Measurements from ENCODE around the gene EPHA7. TPM values are rescaled to one million over a fixed set of nuclear protein-coding genes. Genes with fewer than 3 reads are reported as not detected.

The EPHA7 gene
- total and polyA plus RNA-seq, 2 experiments from 2014 or later, result 6.9 to 19.2 TPM

GRCh38 chr6:93327857-93328256 lies 91.5 kb downstream of the EPHA7 start:
- Histone ChIP-seq H3K27ac (no peak overlapping the region), H4K20me1 (ENCODE audit: insufficient read depth, poor library complexity, severe bottlenecking) (no peaks in the 10 kb centered on the region), H3K79me2 (no peaks in the 10 kb centered on the region), H3K9me2 (replicated peaks; ENCODE audit: insufficient read depth) (no peaks in the 10 kb centered on the region), H3K27me3 (no peaks in the 10 kb centered on the region), H3K4me3 (no peak overlapping the region), H3K36me3 (replicated peaks; ENCODE audit: insufficient read depth, low read depth) (no peaks in the 10 kb centered on the region), H3K4me1 (ENCODE audit: insufficient read depth) (no peaks in the 10 kb centered on the region), H3K4me2 (no peak overlapping the region), H3K9me3 (ENCODE audit: low read depth) (no peaks in the 10 kb centered on the region), H2AFZ (no peak overlapping the region)
- WGBS (ENCODE audit: low lambda C conversion rate, missing lambda C conversion rate), result 87% methylated on average over 3 of the region's 3 CpGs
- no peak for DNase-seq (ENCODE audit: low spot score)
- TF ChIP-seq EZH2 (IDR thresholded peaks at IDR 0.05; ENCODE audit: borderline replicate concordance), result no peak
- TF ChIP-seq EZH2phosphoT487 (IDR thresholded peaks at IDR 0.05; ENCODE audit: low read depth, severe bottlenecking, unreplicated experiment), result no peak
- TF ChIP-seq CTCF (IDR thresholded peaks at IDR 0.05; ENCODE audit: poor library complexity), result no peak

- WGBS (ENCODE audit: low lambda C conversion rate, missing lambda C conversion rate), result 96% methylated on average over 3 of the region's 3 CpGs
- Histone ChIP-seq H3K4me3 (no peak overlapping the region), H4K20me1 (ENCODE audit: insufficient read depth, poor library complexity, severe bottlenecking) (no peaks in the 10 kb centered on the region), H3K4me1 (ENCODE audit: insufficient read depth) (no peaks in the 10 kb centered on the region), H3K27ac (no peak overlapping the region), H2AFZ (no peak overlapping the region), H3K9me3 (ENCODE audit: low read depth) (no peaks in the 10 kb centered on the region), H3K4me2 (no peak overlapping the region), H3K9me2 (replicated peaks; ENCODE audit: insufficient read depth) (no peaks in the 10 kb centered on the region), H3K79me2 (no peaks in the 10 kb centered on the region), H3K27me3 (no peaks in the 10 kb centered on the region), H3K36me3 (replicated peaks; ENCODE audit: insufficient read depth, low read depth) (no peaks in the 10 kb centered on the region)
- DNase-seq (ENCODE audit: low spot score), result no peak
- TF ChIP-seq EZH2phosphoT487 (IDR thresholded peaks at IDR 0.05; ENCODE audit: low read depth, severe bottlenecking, unreplicated experiment), result no peak
Measured at GRCh38 chr6:93325761-93326160, 93.6 kb downstream of the EPHA7 start.

- no peaks in the 10 kb centered on the region for H3K79me2 ChIP-seq
- 75% methylated on average over 1 of the region's 1 CpG for WGBS (ENCODE audit: low lambda C conversion rate, missing lambda C conversion rate)
- TF ChIP-seq CTCF (IDR thresholded peaks at IDR 0.05; ENCODE audit: poor library complexity) (no peak), EZH2phosphoT487 (IDR thresholded peaks at IDR 0.05; ENCODE audit: low read depth, severe bottlenecking, unreplicated experiment) (no peak), EZH2 (IDR thresholded peaks at IDR 0.05; ENCODE audit: borderline replicate concordance) (no peak)
- no peaks in the 10 kb centered on the region for H3K4me1 ChIP-seq (ENCODE audit: insufficient read depth)
- no peaks in the 10 kb centered on the region for H3K36me3 ChIP-seq (replicated peaks; ENCODE audit: insufficient read depth, low read depth)
- H3K9me3 ChIP-seq (ENCODE audit: low read depth), result no peaks in the 10 kb centered on the region
- no peaks in the 10 kb centered on the region for H3K9me2 ChIP-seq (replicated peaks; ENCODE audit: insufficient read depth)
- no peak overlapping the region for H3K4me2 ChIP-seq
- H3K27ac ChIP-seq, result no peak overlapping the region
- no peak overlapping the region for H2AFZ ChIP-seq
- H4K20me1 ChIP-seq (ENCODE audit: insufficient read depth, poor library complexity, severe bottlenecking), result no peaks in the 10 kb centered on the region
- H3K27me3 ChIP-seq, result no peaks in the 10 kb centered on the region
- no peak for DNase-seq (ENCODE audit: low spot score)
- no peak overlapping the region for H3K4me3 ChIP-seq
Measured at GRCh38 chr6:93323630-93324029, 95.7 kb downstream of the EPHA7 start.

- Histone ChIP-seq H4K20me1 (ENCODE audit: insufficient read depth, poor library complexity, severe bottlenecking) (no peaks in the 10 kb centered on the region), H2AFZ (no peak overlapping the region), H3K79me2 (no peaks in the 10 kb centered on the region), H3K27me3 (no peaks in the 10 kb centered on the region), H3K27ac (no peak overlapping the region), H3K4me1 (ENCODE audit: insufficient read depth) (no peaks in the 10 kb centered on the region), H3K4me3 (no peak overlapping the region), H3K9me2 (replicated peaks; ENCODE audit: insufficient read depth) (no peaks in the 10 kb centered on the region), H3K36me3 (replicated peaks; ENCODE audit: insufficient read depth, low read depth) (no peaks in the 10 kb centered on the region), H3K4me2 (no peak overlapping the region), H3K9me3 (ENCODE audit: low read depth) (no peaks in the 10 kb centered on the region)
- WGBS (ENCODE audit: low lambda C conversion rate, missing lambda C conversion rate), result 76% methylated on average over 1 of the region's 1 CpG
- no peak for DNase-seq (ENCODE audit: low spot score)
- TF ChIP-seq EZH2phosphoT487 (IDR thresholded peaks at IDR 0.05; ENCODE audit: low read depth, severe bottlenecking, unreplicated experiment) (no peak), CTCF (IDR thresholded peaks at IDR 0.05; ENCODE audit: poor library complexity) (no peak), EZH2 (IDR thresholded peaks at IDR 0.05; ENCODE audit: borderline replicate concordance) (no peak)
Measured at GRCh38 chr6:93322651-93323050, 96.7 kb downstream of the EPHA7 start.

Measured in hepatocyte (in vitro differentiated cells).